A673 (cell line): Measurements from ENCODE around the gene LINGO1.

ENCODE experiments used
- EZH2 ChIP-seq: fragments of 200-600 bp; sonication (generic); IDR thresholded peaks from 2 replicates; pipeline ENCODE4 v1.6.1; 2017; ENCODE audit warnings: borderline replicate concordance, low read depth, mild to moderate bottlenecking, mixed read lengths, antibody characterized with exemption, low read length; ENCODE audit not compliant: poor library complexity, severe bottlenecking
- TF ChIP-seq, protein P1 (sequence below): fragments of 300-800, 200-600 bp; sonication (generic); conservative IDR thresholded peaks from 2 replicates; pipeline ENCODE4 v1.5.1; 2017; ENCODE audit warnings: low read depth, mild to moderate bottlenecking, antibody characterized with exemption, low read length, moderate library complexity, mixed read lengths

DNA sequence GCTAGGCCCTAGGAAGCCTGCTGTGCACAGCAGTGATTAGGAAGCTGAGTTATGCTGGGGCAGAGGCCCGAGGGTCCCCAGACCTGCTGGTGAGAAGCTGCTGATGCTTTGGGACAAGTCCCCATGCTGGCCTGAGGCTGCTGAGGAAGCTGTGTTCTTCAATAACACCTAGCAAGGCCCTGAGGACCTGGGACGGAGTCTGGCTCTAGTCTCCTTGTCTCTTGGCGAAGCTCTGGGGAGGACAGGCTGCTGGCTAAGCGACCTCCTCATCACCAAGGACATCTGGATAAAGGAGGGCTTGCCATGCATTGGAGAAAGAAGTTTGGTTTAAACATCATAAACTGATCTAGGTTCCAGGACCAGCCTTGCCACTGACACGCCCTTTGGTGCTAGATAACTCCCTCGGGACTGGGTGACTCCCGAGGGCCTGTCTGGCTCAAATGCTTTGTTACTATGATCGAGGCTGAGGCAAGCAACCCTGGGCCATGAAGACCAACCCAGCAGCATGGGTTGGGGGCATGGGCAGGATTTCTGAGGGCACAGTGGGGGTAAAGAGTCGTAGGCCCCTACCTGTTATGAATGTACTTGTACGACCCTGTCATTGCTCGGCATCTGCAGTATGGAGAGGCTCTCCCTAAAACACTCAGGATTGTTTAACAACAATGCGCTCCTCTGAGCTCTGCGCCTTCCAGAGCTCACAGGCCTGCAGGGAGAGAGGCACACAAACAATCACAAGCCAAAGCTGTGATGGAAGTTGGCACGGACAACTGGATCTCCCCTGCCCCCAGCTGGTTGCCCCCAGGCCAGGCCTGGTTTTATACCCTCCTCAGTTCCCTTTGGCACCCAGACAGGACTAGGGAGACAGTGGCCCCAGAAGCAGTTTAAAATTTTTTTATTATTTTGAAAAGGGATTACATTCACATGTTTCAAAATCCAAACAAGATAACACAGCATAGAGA lies 64.4 kb downstream of the LINGO1 start:
- TF ChIP-seq, protein P1, sequence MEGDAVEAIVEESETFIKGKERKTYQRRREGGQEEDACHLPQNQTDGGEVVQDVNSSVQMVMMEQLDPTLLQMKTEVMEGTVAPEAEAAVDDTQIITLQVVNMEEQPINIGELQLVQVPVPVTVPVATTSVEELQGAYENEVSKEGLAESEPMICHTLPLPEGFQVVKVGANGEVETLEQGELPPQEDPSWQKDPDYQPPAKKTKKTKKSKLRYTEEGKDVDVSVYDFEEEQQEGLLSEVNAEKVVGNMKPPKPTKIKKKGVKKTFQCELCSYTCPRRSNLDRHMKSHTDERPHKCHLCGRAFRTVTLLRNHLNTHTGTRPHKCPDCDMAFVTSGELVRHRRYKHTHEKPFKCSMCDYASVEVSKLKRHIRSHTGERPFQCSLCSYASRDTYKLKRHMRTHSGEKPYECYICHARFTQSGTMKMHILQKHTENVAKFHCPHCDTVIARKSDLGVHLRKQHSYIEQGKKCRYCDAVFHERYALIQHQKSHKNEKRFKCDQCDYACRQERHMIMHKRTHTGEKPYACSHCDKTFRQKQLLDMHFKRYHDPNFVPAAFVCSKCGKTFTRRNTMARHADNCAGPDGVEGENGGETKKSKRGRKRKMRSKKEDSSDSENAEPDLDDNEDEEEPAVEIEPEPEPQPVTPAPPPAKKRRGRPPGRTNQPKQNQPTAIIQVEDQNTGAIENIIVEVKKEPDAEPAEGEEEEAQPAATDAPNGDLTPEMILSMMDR = no peak
- no peak for TF ChIP-seq EZH2
